Muscle of leg (tissue), 11 donors: Measurements from ENCODE around the gene RPL5. TPM values are rescaled to one million over a fixed set of nuclear protein-coding genes. Genes with fewer than 3 reads are reported as not detected.

Source experiments
- DNase-seq: peaks from one replicate; pipeline ENCODE4 v3.0.0; 2013
- H3K27ac ChIP-seq: one replicate; pipeline ENCODE4 v1.5.1; 2013; ENCODE audit warnings: mild to moderate bottlenecking, low read length, control low read depth
- H3K27me3 ChIP-seq: one replicate; pipeline ENCODE4 v1.6.1; 2013; ENCODE audit warnings: low read length; ENCODE audit not compliant: control insufficient read depth, insufficient read depth
- H3K36me3 ChIP-seq: one replicate; pipeline ENCODE4 v1.6.1; 2013; ENCODE audit warnings: low read length; ENCODE audit not compliant: control insufficient read depth, insufficient read depth
- H3K4me1 ChIP-seq: one replicate; pipeline ENCODE4 v1.6.1; 2013; ENCODE audit warnings: low read length; ENCODE audit not compliant: control insufficient read depth, insufficient read depth
- H3K4me3 ChIP-seq: one replicate; pipeline ENCODE4 v1.5.1; 2013; ENCODE audit warnings: low read length, control low read depth
- H3K9me3 ChIP-seq: replicated peaks from 2 replicates; pipeline ENCODE4 v1.6.1; 2013; ENCODE audit warnings: low read depth, low read length; ENCODE audit not compliant: control insufficient read depth
- WGBS: methylation state at CpG from one replicate; pipeline ENCODE4 v1.1.5; 2013; ENCODE audit warnings: missing lambda C conversion rate; ENCODE audit not compliant: insufficient coverage; 5-methylcytosine and 5-hydroxymethylcytosine counted together
- polyA plus RNA-seq, 8 donors: library from polyadenylated mRNA; unstranded; fragments of 120-200 nt; gene quantifications; one replicate each; pipeline versions ENCODE4 v1.2.1 to v1.2.3, GENCODE V29; 2013; ENCODE audit warnings: inconsistent platforms in 1 of 8, low replicate concordance in 1 of 8; ENCODE audit not compliant: insufficient read length in 8 of 8, insufficient read depth in 1 of 8
- total RNA-seq: library from RNA; stranded (reverse); fragments of 120-200 nt; gene quantifications from one replicate; pipeline ENCODE4 v1.2.4, GENCODE V29; 2013

RPL5 gene
- total and polyA plus RNA-seq, 9 donors, result 2,573 to 3,441 (median 2,785) TPM

- WGBS, result 72% methylated on average over 4 of the region's 4 CpGs
- Histone ChIP-seq H3K27ac (no peak overlapping the region), H3K36me3 (peaks cover 15% of the 10 kb centered on the region), H3K4me1 (peaks cover 3% of the 10 kb centered on the region), H3K4me3 (no peak overlapping the region), H3K9me3 (no peaks in the 10 kb centered on the region), H3K27me3 (no peaks in the 10 kb centered on the region)
- no peak for DNase-seq
Observed at GRCh38 chr1:92848201-92848600, 16.4 kb downstream of the RPL5 start.

GRCh38 chr1:92850019-92850418 lies 18.2 kb downstream of the RPL5 start:
- H3K4me1 ChIP-seq, result peaks cover 3% of the 10 kb centered on the region
- peaks cover 6% of the 10 kb centered on the region for H3K36me3 ChIP-seq
- H3K9me3 ChIP-seq, result no peaks in the 10 kb centered on the region
- no peak for DNase-seq
- H3K27me3 ChIP-seq, result no peaks in the 10 kb centered on the region
- no peak overlapping the region for H3K4me3 ChIP-seq
- H3K27ac ChIP-seq, result no peak overlapping the region
- 100% methylated on average over 1 of the region's 3 CpGs for WGBS

GRCh38 chr1:92851729-92852128 lies 19.9 kb downstream of the RPL5 start:
- Histone ChIP-seq H3K27me3 (no peaks in the 10 kb centered on the region), H3K36me3 (peaks cover 4% of the 10 kb centered on the region), H3K4me1 (peaks cover 3% of the 10 kb centered on the region), H3K9me3 (no peaks in the 10 kb centered on the region), H3K4me3 (no peak overlapping the region), H3K27ac (no peak overlapping the region)
- no peak for DNase-seq
- 83% methylated on average over 1 of the region's 2 CpGs for WGBS

- no peaks in the 10 kb centered on the region for H3K27me3 ChIP-seq
- no peaks in the 10 kb centered on the region for H3K9me3 ChIP-seq
- no peak for DNase-seq
- peaks cover 4% of the 10 kb centered on the region for H3K36me3 ChIP-seq
- H3K27ac ChIP-seq, result no peak overlapping the region
- no CpG with 5 or more reads among the region's 2 CpGs for WGBS
- no peak overlapping the region for H3K4me3 ChIP-seq
- peaks cover 3% of the 10 kb centered on the region for H3K4me1 ChIP-seq
Observed at GRCh38 chr1:92853299-92853698, 21.5 kb downstream of the RPL5 start.

DNA sequence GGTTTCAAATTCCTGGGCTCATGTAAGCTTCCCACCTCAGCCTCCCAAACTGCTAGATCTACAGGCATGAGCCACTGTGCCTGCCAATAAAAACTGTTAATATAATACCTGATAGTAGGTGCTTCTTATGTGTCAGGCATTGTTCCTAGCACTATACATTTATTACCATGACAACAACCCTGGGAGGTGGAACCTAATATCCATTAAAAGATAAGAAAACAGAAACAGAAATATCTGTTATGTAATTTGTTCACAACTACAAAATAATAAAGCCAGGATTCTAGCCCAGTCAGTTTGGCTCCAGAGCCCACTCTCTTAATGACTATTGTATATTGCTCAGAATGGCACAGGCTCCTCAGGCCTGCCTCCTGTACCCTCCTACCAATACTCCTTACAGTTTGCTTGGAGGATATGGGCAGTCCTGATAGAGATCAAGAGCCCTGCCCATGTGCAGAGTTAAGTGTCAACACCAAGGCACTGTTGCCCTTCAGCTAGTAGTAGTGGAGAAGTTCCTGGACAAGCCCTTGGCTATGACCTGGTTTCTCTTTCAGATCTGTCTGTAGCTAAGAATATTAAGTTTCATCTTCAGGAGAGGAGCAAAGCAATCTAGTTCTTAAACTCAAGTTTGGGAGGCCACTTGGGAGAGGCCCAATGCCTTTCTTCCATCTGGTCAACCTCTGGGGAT lies 22.4 kb downstream of the RPL5 start:
- H3K27me3 ChIP-seq, result no peaks in the 10 kb centered on the region
- DNase-seq, result no peak
- H3K27ac ChIP-seq, result no peak overlapping the region
- H3K36me3 ChIP-seq, result peaks cover 4% of the 10 kb centered on the region
- peaks cover 5% of the 10 kb centered on the region for H3K4me1 ChIP-seq
- H3K9me3 ChIP-seq, result no peaks in the 10 kb centered on the region
- no peak overlapping the region for H3K4me3 ChIP-seq

DNA sequence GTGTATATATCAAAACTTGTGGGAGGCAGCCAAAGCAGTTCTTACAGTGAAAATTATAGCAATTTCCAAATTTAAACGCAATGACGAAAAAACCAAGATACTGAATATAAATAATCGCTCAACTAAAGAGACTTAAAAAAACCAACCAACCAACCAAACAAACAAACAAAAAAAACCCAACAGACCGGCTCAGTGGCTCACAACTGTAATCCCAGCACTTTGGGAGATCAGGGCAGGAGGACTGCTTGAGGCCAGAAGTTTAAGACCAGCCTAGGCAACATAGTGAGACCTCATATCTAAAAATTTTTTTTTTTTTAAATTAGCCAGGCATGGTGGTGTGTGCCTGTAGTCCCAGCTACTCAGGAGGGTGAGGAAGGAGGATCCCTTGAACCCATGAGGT lies 23.4 kb downstream of the RPL5 start:
- DNase-seq, result no peak
- no CpG with 5 or more reads among the region's 4 CpGs for WGBS
- Histone ChIP-seq H3K4me1 (peaks cover 9% of the 10 kb centered on the region), H3K36me3 (no peaks in the 10 kb centered on the region), H3K27me3 (no peaks in the 10 kb centered on the region), H3K4me3 (no peak overlapping the region), H3K27ac (no peak overlapping the region), H3K9me3 (no peaks in the 10 kb centered on the region)

GRCh38 chr1:92857817-92858216 lies 26.0 kb downstream of the RPL5 start:
- no peaks in the 10 kb centered on the region for H3K9me3 ChIP-seq
- no peaks in the 10 kb centered on the region for H3K36me3 ChIP-seq
- WGBS, result no CpG with 5 or more reads among the region's 5 CpGs
- DNase-seq, result no peak
- peaks cover 6% of the 10 kb centered on the region for H3K4me1 ChIP-seq
- no peaks in the 10 kb centered on the region for H3K27me3 ChIP-seq
- no peak overlapping the region for H3K27ac ChIP-seq
- H3K4me3 ChIP-seq, result no peak overlapping the region

- no peak overlapping the region for H3K27ac ChIP-seq
- no peaks in the 10 kb centered on the region for H3K27me3 ChIP-seq
- no peaks in the 10 kb centered on the region for H3K9me3 ChIP-seq
- peaks cover 6% of the 10 kb centered on the region for H3K4me1 ChIP-seq
- H3K4me3 ChIP-seq, result peak overlapping the region; percentile 20
- peak; percentile 92 for DNase-seq
- no peaks in the 10 kb centered on the region for H3K36me3 ChIP-seq
- WGBS, result 1% methylated on average over 9 of the region's 13 CpGs
Observed at GRCh38 chr1:92858564-92859399, 26.9 kb downstream of the RPL5 start.

- DNase-seq, result peak; percentile 28
- WGBS, result no CpG with 5 or more reads among the region's 7 CpGs
- H3K27ac ChIP-seq, result no peak overlapping the region
Observed at GRCh38 chr1:92859400-92860039, 27.7 kb downstream of the RPL5 start.

DNA sequence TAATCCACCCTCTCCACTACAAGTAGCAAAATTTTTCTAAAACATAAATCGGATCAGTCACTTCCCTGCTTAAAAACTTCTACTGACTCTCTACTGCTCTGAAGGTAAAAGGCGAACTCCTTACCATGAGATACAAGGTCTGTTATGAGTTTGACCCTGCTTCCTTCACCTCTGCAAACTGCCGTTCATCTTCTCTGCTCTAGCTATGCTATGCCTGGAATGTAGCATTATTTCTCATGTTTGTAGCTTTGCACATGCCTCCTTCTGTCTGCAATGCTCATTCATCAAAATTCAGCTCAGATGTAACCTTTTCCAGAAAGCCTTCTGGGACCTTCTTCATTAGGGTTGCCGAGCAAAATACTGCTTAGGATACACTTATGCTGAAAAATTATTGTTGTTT lies 30.8 kb downstream of the RPL5 start:
- Histone ChIP-seq H3K9me3 (no peaks in the 10 kb centered on the region), H3K27ac (no peak overlapping the region), H3K36me3 (no peaks in the 10 kb centered on the region), H3K27me3 (no peaks in the 10 kb centered on the region), H3K4me3 (no peak overlapping the region), H3K4me1 (peaks cover 6% of the 10 kb centered on the region)
- WGBS, result 92% methylated on average over 2 of the region's 4 CpGs
- no peak for DNase-seq

More at GRCh38 chr1:92859400-92860039, 27.7 kb downstream of the RPL5 start:
- Histone ChIP-seq H3K4me3 (peak overlapping the region; percentile 20), H3K9me3 (no peaks in the 10 kb centered on the region), H3K27me3 (no peaks in the 10 kb centered on the region), H3K36me3 (no peaks in the 10 kb centered on the region), H3K4me1 (peaks cover 6% of the 10 kb centered on the region)
